ENCODE data around the gene RPP25L.

The RPP25L gene

GRCh38 chr9:34560599-34561214, 51.2 kb downstream of the RPP25L start:
- no peak for TF ChIP-seq PKNOX1 (IDR thresholded peaks at IDR 0.05)
- no peak for TF ChIP-seq L3MBTL2 (conservative IDR thresholded peaks at IDR 0.05)
- TF ChIP-seq HDGF (IDR thresholded peaks at IDR 0.05; ENCODE audit: borderline replicate concordance), result no peak
- TF ChIP-seq SUZ12 (IDR thresholded peaks at IDR 0.05), result no peak
- TF ChIP-seq FOXK2 (IDR thresholded peaks at IDR 0.05), result no peak
- TF ChIP-seq LEF1 (IDR thresholded peaks at IDR 0.05; ENCODE audit: borderline replicate concordance), result no peak
- no peak for TF ChIP-seq NFRKB (IDR thresholded peaks at IDR 0.05)
- TF ChIP-seq FOXM1 (IDR thresholded peaks at IDR 0.05; ENCODE audit: borderline replicate concordance), result no peak
- TF ChIP-seq SP1 (IDR thresholded peaks at IDR 0.05), result no peak
- no peak for TF ChIP-seq BHLHE40 (IDR thresholded peaks at IDR 0.05; ENCODE audit: borderline replicate concordance)
- no peak for TF ChIP-seq ZNF384 (IDR thresholded peaks at IDR 0.05)
- no peak for TF ChIP-seq ARNT (IDR thresholded peaks at IDR 0.05)
- DNase-seq (ENCODE audit: extremely low spot score), result no peak
- ChIA-PET POLR2A (no interaction called here), CTCF (no interaction called here)
